GM12878 (cell line): Measurements from ENCODE around the gene GTF2H1. TPM values are rescaled to one million over a fixed set of nuclear protein-coding genes. Genes with fewer than 3 reads are reported as not detected.

Experiments
- BHLHE40 ChIP-seq, 2 experiments: fragments of 450-650 bp in 1 of 2; IDR thresholded peaks; 2 replicates each; pipeline ENCODE4 v1.6.1; 2011 to 2017; ENCODE audit warnings: low read depth in 2 of 2, borderline replicate concordance in 1 of 2, improper control_type of control experiment in 1 of 2, low read length in 1 of 2, mild to moderate bottlenecking in 1 of 2
- CREB1 ChIP-seq: IDR thresholded peaks from 2 replicates; pipeline ENCODE4 v1.6.1; 2012; ENCODE audit warnings: low read depth, mild to moderate bottlenecking, inconsistent platforms
- DPF2 ChIP-seq: fragments of 450-650 bp; IDR thresholded peaks from 2 replicates; pipeline ENCODE4 v1.6.1; 2017; ENCODE audit warnings: mild to moderate bottlenecking
- EED ChIP-seq: sonication (generic); IDR thresholded peaks from 2 replicates; pipeline ENCODE4 v1.6.1; 2016; ENCODE audit warnings: antibody characterized with exemption, low read depth
- IKZF2 ChIP-seq, 2 experiments: fragments of 450-650 bp; IDR thresholded peaks; 2 replicates each; pipeline ENCODE4 v1.6.1; 2017; ENCODE audit warnings: mild to moderate bottlenecking in 2 of 2, moderate library complexity in 2 of 2
- MYC ChIP-seq: IDR thresholded peaks from 2 replicates; pipeline ENCODE4 v1.6.1; 2011; ENCODE audit warnings: mild to moderate bottlenecking, low read length, moderate library complexity, inconsistent platforms; ENCODE audit not compliant: insufficient read depth, insufficient replicate concordance, insufficient read length, severe bottlenecking
- NBN ChIP-seq: fragments of 450-650 bp; IDR thresholded peaks from 2 replicates; pipeline ENCODE4 v1.6.1; 2016
- YY1 ChIP-seq: IDR thresholded peaks from 2 replicates; pipeline ENCODE4 v1.6.1; 2011; ENCODE audit warnings: low read depth, mild to moderate bottlenecking, low read length
- ZNF687 ChIP-seq: fragments of 450-650 bp; IDR thresholded peaks from 2 replicates; pipeline ENCODE4 v1.6.1; 2017; ENCODE audit warnings: mild to moderate bottlenecking, moderate library complexity
- polyA plus RNA-seq, 11 experiments: library from polyadenylated mRNA; depleted of rRNA in 4 of 11; unstranded in 6 of 11; stranded (reverse) in 5 of 11; fragments of >200 nt; fragmentation: Nextera tagmentation in 4 of 11; fragmentation: Illumina TruSeq in 1 of 11; extraction: Ambion mirVana in 4 of 11; extraction: Trizol in 1 of 11; gene quantifications; 1 replicate in 1 of 11; 2 replicates in 10 of 11; pipeline versions ENCODE4 v1.2.1 to v1.2.3, GENCODE V29; 2011 to 2016; ENCODE audit warnings: inconsistent platforms in 2 of 11, missing spikeins in 2 of 11, low read depth in 1 of 11
- total RNA-seq, 4 experiments: library from RNA; depleted of rRNA in 3 of 4; stranded (reverse); fragments of >200 nt in 3 of 4; fragmentation: Illumina TruSeq in 1 of 4; extraction: Trizol in 1 of 4; gene quantifications; 2 replicates each; pipeline versions ENCODE4 v1.2.1 to v1.2.3, GENCODE V29; 2013 to 2021
- TF ChIP-seq, protein P1 (sequence below): fragments of 150-350 bp; IDR thresholded peaks from 2 replicates; pipeline ENCODE4 v1.6.1; 2016; ENCODE audit warnings: low read depth, low read length
- TF ChIP-seq, protein P2 (sequence below): fragments of 150-350 bp; IDR thresholded peaks from 2 replicates; pipeline ENCODE4 v1.6.1; 2014; ENCODE audit warnings: mild to moderate bottlenecking, low read depth, low read length
- TF ChIP-seq, protein P3 (sequence below): IDR thresholded peaks from 2 replicates; pipeline ENCODE4 v1.6.1; 2012; ENCODE audit warnings: improper control_type of control experiment, low read depth, low read length; ENCODE audit not compliant: insufficient replicate concordance

Gene GTF2H1
- total and polyA plus RNA-seq, 10 of the 15 experiments (the other 5 are each of a cell fraction or from before 2014, with no cell fraction given): 36.7 to 68.8 (median 46.6) TPM

DNA sequence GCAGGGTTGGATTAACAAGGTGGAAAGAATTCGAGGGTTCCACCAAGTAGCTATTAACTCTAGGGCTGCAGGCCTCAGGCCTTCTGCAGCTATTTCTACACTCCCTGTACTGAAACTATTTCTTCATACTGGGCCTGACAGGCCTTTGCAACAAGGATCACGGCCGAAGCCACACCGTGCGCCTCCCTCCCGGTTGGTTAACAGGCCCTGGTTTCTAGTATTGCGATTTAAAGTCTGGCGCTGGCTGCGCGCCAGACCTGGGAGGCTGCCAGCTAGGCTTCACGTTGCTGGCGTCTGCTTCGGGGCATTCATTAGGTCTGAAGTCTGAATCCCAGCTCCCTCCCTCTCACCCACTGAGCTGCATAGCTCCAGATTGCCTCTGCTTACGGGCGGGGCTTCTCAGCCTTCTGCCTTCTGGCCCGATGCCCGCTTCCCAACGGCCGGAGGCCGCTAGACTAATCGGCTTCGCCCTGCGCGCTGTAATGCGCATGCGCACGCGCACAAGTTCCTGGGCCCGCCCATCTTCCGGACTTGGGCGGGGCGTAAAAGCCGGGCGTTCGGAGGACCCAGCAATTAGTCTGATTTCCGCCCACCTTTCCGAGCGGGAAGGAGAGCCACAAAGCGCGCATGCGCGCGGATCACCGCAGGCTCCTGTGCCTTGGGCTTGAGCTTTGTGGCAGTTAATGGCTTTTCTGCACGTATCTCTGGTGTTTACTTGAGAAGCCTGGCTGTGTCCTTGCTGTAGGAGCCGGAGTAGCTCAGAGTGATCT lies 73.6 kb downstream of the GTF2H1 start (continued):
- TF ChIP-seq ZNF687: no peak
- no peak for TF ChIP-seq MYC
- no peak for TF ChIP-seq NBN
- TF ChIP-seq YY1: 0 out of 2 replicates have a peak, but pooled peaks have one; percentile 7
- no peak for TF ChIP-seq IKZF2 (IDR thresholded peaks at IDR 0.05)
- TF ChIP-seq, protein P1, sequence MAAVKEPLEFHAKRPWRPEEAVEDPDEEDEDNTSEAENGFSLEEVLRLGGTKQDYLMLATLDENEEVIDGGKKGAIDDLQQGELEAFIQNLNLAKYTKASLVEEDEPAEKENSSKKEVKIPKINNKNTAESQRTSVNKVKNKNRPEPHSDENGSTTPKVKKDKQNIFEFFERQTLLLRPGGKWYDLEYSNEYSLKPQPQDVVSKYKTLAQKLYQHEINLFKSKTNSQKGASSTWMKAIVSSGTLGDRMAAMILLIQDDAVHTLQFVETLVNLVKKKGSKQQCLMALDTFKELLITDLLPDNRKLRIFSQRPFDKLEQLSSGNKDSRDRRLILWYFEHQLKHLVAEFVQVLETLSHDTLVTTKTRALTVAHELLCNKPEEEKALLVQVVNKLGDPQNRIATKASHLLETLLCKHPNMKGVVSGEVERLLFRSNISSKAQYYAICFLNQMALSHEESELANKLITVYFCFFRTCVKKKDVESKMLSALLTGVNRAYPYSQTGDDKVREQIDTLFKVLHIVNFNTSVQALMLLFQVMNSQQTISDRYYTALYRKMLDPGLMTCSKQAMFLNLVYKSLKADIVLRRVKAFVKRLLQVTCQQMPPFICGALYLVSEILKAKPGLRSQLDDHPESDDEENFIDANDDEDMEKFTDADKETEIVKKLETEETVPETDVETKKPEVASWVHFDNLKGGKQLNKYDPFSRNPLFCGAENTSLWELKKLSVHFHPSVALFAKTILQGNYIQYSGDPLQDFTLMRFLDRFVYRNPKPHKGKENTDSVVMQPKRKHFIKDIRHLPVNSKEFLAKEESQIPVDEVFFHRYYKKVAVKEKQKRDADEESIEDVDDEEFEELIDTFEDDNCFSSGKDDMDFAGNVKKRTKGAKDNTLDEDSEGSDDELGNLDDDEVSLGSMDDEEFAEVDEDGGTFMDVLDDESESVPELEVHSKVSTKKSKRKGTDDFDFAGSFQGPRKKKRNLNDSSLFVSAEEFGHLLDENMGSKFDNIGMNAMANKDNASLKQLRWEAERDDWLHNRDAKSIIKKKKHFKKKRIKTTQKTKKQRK: no peak
- no peak for TF ChIP-seq DPF2
- no peak for TF ChIP-seq EED
- TF ChIP-seq, protein P2, sequence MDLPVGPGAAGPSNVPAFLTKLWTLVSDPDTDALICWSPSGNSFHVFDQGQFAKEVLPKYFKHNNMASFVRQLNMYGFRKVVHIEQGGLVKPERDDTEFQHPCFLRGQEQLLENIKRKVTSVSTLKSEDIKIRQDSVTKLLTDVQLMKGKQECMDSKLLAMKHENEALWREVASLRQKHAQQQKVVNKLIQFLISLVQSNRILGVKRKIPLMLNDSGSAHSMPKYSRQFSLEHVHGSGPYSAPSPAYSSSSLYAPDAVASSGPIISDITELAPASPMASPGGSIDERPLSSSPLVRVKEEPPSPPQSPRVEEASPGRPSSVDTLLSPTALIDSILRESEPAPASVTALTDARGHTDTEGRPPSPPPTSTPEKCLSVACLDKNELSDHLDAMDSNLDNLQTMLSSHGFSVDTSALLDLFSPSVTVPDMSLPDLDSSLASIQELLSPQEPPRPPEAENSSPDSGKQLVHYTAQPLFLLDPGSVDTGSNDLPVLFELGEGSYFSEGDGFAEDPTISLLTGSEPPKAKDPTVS: no peak
- TF ChIP-seq, protein P3, sequence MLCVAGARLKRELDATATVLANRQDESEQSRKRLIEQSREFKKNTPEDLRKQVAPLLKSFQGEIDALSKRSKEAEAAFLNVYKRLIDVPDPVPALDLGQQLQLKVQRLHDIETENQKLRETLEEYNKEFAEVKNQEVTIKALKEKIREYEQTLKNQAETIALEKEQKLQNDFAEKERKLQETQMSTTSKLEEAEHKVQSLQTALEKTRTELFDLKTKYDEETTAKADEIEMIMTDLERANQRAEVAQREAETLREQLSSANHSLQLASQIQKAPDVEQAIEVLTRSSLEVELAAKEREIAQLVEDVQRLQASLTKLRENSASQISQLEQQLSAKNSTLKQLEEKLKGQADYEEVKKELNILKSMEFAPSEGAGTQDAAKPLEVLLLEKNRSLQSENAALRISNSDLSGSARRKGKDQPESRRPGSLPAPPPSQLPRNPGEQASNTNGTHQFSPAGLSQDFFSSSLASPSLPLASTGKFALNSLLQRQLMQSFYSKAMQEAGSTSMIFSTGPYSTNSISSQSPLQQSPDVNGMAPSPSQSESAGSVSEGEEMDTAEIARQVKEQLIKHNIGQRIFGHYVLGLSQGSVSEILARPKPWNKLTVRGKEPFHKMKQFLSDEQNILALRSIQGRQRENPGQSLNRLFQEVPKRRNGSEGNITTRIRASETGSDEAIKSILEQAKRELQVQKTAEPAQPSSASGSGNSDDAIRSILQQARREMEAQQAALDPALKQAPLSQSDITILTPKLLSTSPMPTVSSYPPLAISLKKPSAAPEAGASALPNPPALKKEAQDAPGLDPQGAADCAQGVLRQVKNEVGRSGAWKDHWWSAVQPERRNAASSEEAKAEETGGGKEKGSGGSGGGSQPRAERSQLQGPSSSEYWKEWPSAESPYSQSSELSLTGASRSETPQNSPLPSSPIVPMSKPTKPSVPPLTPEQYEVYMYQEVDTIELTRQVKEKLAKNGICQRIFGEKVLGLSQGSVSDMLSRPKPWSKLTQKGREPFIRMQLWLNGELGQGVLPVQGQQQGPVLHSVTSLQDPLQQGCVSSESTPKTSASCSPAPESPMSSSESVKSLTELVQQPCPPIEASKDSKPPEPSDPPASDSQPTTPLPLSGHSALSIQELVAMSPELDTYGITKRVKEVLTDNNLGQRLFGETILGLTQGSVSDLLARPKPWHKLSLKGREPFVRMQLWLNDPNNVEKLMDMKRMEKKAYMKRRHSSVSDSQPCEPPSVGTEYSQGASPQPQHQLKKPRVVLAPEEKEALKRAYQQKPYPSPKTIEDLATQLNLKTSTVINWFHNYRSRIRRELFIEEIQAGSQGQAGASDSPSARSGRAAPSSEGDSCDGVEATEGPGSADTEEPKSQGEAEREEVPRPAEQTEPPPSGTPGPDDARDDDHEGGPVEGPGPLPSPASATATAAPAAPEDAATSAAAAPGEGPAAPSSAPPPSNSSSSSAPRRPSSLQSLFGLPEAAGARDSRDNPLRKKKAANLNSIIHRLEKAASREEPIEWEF: no peak
- 0 out of 2 replicates have a peak, but pooled peaks have one; percentile 18 for TF ChIP-seq CREB1
- peak in 1 of 2 experiments; percentile 13; a peak in 1 of 4 replicates for TF ChIP-seq BHLHE40 (IDR thresholded peaks at IDR 0.05; ENCODE audit: borderline replicate concordance in 1 of 2, low read depth in 2 of 2, low read length in 1 of 2)
